ENCODE data around the gene PABPC3.

Gene PABPC3

DNA sequence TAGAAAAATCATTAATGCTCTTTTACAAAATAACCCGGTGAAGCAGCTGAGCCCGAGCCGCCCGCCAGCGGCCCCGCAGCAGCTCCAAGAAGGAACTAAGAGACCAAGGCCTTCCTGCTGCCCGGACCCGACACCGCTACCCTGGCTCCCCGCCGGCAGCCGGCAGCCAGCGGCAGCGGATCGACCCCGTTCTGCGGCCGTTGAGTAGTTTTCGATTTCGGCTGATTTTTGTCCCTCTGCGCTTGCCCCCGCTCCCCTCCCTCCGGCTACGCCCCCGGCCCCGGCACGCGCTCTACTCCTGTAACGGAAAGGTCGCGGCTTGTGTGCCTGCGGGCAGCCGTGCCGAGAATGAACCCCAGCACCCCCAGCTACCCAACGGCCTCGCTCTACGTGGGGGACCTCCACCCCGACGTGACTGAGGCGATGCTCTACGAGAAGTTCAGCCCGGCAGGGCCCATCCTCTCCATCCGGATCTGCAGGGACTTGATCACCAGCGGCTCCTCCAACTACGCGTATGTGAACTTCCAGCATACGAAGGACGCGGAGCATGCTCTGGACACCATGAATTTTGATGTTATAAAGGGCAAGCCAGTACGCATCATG, at the start of gene PABPC3:
PABPC3 (plus strand) TSS at position 286 of the 603 bp plus-strand sequence; CDS start at position 349, 63 bp downstream.
- no peak for DNase-seq (ENCODE audit: low spot score)

DNA sequence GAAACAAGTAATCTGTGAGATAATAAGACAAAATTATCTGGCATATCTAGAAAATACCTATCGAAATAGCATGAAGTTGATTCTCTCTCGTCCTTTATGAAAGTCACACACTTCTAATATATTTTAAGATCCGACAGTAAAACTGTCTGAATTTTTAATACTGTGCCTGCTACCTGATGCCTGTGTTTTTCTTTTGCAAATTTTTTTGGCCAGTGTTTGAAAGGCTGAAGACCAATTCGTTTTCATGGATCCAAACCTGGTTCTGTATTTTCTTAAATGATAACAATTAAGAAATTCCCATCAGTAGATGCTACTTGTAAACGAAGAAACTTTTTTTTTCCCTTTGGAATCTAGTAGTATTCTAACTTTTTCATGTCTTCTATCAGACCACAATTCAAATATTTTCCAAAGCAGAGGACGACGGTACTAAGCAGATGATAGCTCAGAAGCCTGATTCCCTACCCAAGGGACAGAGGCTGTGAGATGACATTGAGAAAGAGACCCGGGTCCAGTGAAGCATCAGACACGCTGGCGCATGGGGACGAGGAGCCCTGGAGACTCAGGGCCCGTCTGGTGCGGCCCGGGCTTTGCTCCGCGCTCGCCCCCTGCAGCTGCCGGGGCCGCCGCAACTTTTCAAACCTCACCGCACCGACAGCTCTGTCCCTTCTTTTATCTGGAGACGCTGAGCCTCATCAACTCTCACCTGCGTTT, 49.5 kb upstream of the PABPC3 start:
- no peak for DNase-seq (ENCODE audit: low spot score)

DNA sequence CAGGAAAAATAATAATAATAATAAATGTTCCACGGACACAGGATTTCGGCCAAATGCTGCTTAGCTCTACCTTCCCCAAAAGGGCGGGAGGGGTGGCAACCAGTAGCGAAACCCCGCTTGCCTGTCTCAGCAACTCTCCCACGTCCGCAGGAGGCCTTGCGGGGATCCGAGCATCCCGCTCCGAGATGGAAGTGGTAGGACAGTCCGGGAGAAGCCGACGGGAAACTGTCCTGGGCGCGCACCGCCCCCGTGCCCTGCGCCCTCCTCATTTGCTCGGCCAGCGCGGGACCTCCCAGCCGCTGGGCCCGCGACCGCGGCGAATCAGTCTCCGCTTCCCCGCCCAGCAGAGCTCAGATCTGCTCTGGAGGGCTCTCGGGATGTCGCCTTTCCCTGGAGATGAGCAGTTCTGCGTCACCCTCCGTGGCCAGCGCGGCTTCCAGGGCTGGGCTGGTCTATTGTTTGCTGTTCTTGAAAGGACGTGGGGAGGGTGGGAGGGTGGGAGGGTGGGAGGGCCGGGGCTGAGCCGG, 48.9 kb upstream of the PABPC3 start:
- no peak for DNase-seq (ENCODE audit: low spot score)

DNA sequence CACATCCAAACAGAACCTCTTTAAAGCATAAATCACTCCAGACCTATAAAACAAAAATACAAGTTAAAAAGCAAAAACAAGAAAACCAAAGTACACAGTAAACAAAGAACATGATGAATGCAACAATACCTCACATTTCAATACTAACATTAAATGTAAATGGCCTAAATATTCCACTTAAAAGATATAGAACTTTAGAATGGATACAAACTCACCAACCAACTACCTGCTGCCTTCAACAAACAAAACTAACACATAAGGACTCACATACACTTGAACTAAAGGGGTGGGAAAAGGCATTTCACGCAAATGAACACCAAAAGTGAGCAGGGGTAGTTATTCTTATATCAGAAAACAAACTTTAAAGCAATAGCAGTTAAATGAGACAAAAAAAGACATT, 44.9 kb upstream of the PABPC3 start:
- no peak for DNase-seq (ENCODE audit: low spot score)

DNA sequence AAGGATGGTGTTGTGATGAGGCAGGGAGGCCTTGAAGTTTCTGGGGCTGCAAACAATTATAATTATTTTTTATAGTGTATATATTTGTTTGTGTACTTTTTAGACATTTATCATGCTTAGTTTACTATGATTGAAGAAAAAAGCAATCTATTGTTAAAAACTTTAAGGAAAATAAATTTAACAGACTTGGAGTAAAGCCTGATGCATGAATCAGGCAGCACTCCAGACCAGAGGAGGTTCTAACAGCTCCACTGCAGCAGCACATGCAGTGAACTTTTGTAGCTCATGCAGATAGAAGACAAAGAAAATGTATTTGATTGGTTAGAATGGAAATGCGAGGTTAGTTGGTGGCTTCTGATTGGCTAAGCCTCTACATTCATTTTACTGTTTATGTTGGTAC, 36.8 kb upstream of the PABPC3 start:
- no peak for DNase-seq (ENCODE audit: low spot score)

DNA sequence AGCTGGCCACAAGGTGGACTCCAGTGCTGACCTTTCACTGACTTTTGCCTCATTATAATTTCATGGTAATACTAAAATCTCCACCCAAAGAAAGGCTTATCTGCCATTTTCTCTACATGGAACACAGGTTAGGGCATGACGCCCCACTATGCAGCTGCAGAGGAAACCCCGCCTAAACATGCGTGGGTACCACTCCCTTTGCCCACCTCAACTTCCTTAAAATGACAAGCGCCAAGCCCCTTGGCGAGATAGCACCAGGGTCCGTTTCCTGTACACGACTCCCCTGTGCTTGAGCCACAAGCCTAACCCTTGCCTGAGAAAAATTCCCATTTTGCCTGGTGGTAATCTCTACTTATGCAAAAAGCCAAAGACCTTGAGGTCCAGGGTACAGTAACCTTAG, 36.0 kb upstream of the PABPC3 start:
- DNase-seq (ENCODE audit: low spot score), result no peak

DNA sequence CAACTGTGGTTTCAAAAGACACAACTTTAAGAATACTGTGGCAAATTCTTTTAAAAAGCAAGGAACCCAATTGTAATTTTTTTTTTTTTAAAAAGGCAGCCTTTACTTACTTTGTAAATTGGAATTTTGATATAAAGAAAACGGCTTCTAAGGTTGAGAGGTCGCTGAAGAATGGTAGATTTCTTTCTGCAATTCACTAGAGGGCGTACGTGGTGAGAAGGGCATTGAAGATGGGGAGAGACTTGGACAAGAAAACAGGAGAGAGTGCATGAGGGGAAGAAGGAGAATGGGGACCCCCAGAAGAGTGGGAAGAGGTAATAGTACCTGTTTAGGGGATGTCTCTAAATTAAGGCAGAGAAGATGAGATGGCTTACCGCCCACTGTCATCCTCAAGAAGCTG, 33.5 kb upstream of the PABPC3 start:
- no peak for DNase-seq (ENCODE audit: low spot score)

DNA sequence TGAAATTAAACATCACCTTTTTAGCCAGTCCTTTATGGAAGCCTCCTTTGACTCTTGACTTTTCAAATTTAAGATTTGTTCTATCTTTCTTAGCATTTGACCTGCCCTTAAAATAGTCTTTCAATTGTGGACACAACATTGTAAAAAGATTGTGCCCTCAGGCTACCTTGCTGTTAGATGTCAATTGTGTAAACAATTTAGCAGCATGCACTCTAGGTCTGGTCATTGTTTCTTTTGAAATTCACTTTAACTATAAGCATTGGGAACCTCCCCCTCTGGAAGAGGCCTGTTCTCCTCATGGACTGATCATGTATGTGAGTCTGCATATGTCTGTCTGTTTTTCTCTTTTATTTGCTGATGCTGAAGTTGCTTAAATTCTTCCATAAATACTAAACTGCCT, 31.5 kb upstream of the PABPC3 start:
- no peak for DNase-seq (ENCODE audit: low spot score)

DNA sequence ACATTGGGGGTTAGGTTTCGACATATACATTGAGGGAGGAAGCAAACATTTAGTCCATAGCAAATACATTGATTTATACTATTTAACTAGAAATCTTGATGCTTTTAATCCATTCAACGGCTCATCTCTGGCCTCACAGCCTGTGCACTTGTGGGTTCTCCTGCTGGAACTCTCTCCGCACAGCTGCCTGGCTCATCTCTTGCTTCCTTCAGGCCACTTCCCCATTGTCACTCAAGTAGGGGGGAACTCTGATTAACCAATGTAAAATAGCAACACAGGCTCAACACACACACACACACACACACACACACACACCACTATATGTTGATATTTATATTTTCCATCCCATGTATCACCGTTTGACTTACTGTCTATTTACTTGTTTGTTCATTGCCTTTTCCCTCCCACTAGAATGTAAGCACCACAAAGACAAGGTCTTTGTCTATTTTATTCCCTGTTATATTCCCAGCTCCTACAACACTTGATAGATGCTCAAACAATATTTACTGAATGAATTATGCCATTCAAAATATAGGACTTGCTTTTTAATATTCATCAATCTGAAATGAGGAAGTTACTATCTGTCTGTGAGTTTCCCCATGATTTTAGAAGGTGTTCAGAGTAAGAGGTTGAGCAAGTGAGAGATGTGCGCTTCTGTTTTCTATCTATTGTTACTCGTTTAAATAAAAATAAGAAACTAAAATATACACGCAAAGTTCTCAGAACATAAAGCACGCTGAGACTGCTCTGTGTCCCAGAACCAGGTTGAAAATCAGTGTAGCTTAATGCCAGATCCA, 29.8 kb upstream of the PABPC3 start:
- no peak for DNase-seq (ENCODE audit: low spot score)

DNA sequence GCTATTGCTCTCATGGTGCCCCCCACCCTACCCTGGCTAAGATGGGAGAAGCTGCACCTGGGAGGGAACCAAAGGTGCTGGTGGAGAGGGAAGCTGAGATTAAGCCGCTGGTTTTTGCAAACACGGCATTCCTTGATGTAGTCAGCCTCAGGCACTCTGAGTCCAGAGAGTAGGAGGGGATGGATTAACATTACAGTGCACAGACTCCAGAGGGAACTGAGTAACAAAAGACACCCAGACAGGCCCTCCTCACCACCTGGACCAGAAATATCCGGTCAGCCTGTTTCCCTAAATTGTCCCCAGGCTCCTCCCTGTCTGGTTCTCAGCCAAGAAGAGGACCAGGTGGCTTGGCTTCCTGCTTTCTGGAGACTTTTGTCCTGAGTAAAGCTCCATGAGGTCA, 28.9 kb upstream of the PABPC3 start:
- no peak for DNase-seq (ENCODE audit: low spot score)

DNA sequence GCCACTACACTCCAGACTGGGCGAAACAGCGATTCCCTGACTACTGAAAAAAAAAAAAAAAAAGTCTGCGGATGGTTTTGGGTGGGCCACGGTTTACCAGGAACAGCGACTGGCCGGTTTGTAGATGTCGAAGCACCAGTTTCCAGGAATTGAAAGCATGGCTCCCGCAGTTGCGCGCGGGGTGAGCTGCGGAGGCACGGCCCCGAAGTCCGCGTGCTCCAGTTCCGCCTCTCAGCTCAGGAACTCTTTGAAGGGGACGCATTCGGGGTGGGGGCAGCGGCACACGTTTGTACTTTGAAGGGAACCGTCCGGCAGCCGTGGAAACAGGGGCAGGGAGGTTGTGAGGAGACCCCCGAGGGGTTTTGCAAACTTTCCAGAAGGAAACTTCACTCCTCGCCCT, 27.1 kb upstream of the PABPC3 start:
- DNase-seq (ENCODE audit: low spot score), result no peak

DNA sequence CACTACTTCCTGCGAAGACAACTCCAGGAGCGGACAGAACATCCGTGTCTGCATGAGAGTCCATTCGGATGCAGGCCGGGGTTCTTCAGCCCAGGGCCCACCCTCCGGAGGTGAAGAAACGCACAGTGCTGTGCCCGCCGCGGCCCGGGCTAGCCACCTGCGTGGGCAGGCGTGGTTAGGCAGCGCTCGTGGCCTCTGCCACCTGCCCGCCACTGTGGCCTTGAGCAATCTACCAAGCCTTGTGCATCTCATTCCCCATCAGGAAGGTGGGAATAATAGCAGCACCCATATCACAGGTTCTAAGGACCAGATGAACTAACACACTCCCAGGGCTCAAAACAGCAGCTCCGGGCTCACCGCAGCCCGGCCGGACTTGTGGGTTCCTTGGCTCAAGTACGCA, 26.7 kb upstream of the PABPC3 start:
- DNase-seq (ENCODE audit: low spot score), result no peak

DNA sequence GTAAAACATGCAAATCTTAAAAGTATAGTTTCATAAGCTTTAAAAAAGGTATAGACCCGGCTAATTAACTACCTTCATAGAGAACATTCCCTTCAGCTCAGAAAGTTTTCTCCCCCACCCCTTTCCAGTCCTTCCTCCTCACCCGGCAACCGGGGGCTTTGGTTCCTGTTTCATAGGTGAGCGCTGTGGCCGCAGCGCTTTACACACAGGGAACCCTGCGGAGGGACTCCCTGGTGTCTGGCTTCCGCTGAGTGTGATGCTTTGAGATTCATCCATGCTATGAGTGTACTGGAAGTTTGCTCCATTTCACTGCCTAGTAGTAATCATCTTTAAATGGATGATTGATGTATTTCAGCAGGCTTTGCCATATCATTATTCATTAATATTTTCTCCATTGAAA, 26.0 kb upstream of the PABPC3 start:
- no peak for DNase-seq (ENCODE audit: low spot score)

DNA sequence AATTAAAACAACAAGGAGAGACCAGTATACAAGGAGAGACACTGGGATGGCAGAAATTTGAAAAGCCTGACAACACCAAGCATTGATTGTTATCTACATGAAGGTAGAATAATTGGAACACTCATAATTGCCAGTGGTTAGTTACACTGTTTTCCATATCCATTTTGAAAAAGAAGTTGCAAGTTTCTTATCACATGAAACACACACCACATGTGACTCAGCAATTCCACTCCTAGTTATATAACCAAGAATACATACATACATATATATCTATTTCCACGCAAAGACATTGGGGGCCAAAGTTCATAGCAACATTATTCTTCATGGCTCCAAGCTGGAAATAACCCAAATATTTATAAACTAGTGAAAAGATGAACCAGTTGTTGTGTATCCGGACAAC, 15.2 kb upstream of the PABPC3 start:
- no peak for DNase-seq (ENCODE audit: low spot score)

DNA sequence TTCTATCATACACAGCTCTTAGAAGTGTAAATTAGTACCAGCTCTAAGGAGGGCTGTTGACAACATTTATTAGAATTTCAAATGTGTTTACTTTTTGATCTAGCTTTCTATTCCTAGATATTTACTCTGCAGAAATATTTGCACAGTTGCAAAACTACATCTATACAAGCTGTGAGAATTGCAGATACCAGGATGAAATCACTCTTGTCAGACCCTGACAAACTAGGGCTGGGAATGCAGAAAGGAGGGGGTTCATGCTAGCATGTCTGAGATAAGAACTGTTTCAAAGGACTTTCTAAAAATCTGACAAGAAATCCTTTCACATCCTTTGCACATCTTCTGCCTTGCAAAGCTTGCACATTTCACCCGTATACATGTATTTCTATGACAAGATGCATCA, 11.8 kb upstream of the PABPC3 start:
- DNase-seq (ENCODE audit: low spot score), result no peak

DNA sequence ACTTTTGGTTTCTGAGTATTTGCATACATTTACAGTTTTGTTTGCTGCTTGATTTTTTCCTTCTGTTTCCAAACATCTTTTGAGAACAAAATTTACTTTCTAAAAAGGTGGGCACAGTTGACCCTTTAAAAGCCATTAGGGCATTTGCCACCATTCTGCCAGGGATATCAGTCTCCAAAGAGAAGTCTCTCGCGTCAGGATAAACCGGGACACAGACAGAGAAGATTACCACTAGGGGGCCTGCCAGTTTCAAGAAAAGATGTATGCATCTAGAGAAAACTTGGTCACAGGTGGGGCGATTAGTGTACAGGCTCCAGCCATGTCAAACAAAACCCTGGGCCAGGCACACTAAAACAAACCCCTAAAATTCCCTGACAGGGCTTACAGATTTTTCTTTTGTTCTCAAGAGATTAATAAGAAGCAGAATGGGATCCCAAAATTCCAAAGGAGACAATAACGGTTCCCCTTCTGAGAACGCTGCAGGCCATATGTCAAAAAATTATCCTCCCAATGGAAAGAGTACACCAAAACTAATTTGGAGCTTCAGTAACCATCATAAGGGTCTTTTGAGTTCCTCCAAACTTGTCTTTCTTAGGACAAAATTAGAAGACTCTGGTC, 10.7 kb upstream of the PABPC3 start:
- no peak for DNase-seq (ENCODE audit: low spot score)

DNA sequence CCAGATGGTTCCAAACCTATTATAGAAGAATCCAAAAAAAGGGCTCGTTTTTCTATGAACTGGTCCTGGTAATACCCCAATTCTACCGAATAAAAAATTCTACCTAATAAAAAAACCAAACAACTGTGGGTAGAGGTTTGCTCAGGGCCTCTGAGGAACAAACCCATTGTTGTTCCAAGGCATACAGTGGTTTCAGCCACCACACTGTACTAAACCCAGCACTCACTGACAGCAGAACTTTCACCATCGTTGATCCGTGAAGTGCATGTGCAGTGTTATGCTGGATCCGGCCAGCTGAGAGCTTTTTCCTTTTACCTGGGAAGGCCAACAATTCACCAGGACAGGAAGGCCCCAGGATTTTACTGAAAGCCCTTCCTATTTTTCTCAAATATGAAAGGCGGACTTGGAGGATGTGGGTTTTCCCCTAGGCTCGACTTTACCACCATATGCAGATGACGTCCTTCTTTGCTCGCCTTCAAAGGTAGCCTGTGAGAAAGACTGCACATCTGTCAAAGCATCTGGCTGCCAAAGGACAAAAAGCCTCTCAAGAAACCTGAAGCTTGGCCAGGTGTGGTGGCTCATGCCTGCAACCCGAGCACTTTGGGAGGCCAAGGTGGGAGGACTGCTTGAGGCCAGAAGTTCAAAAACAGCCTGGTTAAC, 7.2 kb upstream of the PABPC3 start:
- DNase-seq (ENCODE audit: low spot score), result no peak

DNA sequence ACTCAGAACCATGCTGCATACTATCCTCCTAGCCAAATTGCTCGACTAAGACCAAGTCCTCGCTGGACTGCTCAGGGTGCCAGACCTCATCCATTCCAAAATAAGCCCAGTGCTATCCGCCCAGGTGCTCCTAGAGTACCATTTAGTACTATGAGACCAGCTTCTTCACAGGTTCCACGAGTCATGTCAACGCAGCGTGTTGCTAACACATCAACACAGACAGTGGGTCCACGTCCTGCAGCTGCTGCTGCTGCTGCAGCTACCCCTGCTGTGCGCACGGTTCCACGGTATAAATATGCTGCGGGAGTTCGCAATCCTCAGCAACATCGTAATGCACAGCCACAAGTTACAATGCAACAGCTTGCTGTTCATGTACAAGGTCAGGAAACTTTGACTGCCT, 1.5 kb downstream of the PABPC3 start:
- no peak for DNase-seq (ENCODE audit: low spot score)

DNA sequence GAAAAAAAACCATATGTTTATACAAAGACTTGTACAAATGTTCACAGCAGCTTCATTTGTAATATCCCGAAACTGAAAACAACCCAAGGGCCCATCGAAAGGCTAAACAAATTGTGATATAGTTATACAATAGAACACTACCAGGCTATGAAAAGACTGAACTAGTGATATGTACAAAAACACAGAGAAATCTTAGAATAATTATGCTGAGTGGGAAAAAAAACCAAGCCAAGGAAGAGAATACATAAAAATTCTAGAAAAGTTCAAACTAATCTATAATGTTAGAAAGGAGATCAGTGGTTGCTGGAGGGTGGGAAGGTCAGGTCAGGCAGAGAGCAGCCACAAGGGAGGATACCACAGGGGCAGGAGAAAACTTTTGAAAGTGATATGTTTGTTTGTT, 7.8 kb downstream of the PABPC3 start:
- DNase-seq (ENCODE audit: low spot score), result no peak

DNA sequence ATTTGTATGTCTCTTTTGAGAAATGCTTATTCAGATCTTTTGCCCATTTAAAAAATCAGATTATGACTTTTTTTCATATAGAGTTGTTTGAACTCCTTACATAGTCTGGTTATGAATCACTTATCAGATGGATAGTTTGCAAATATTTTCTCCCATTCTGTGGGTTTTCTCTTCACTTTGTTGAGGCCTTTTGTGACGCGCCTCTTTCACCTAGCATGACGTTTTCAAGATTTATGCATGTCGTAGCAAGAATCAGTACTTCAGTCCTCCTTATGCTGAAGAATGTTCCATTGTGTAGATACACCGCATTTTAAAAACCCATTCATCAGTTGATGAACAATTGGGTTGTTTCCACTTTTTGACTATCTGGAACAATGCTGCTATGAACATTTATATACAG, 13.4 kb downstream of the PABPC3 start:
- DNase-seq (ENCODE audit: low spot score), result no peak

DNA sequence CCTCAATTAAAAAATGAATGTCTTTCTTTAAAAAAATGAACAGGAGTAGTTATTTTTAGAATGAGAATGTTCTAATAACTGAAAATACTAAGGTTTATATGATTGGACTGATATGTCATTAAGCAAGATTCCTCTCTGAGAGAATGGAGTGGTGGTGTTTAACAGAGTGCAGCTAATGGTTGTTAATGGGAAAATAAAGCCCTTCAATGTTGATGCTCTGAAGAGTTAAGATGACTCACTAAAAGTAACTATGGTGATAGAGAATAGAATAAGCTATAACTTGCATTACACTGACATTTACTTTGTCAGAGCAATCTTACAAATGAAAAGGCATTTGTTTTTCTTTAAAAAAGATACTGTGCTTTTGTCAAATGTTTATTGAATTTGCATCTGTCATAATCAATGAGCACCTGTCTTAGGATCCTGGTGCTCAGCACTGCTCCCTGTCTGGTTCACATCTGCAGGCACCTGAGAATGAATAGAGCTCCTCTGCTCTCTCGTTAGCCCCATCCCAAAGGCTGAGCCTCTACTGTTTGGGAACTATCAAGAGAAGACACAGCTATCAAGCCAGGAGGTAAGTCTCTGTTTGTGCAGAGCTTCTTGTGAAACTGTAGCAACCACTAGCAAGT, 15.1 kb downstream of the PABPC3 start:
- no peak for DNase-seq (ENCODE audit: low spot score)

DNA sequence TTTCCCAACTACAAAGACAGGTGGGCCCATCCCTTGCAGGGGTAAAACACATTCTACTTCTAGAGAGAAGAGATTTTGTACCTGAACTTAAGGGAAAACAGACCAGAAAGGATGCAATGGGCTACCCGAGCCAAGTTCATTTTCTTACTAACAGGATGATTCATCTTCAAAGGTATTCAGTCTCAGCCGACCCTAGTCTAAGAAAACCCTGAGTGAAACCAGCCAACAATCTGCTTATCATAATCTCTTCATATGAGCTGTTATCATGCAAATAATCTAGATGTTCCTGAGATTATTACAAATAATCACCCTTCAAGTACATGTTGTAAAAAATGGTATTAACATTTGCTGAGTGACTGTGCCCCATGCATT, 15.6 kb downstream of the PABPC3 start:
- DNase-seq (ENCODE audit: low spot score), result no peak
